ENCODE data around the gene LYSMD4.
"Not testable (repeated sequence)": the region's sequence is repeated elsewhere in the genome, so short reads cannot be mapped to it uniquely, and the experiment has no call there.

DNA sequence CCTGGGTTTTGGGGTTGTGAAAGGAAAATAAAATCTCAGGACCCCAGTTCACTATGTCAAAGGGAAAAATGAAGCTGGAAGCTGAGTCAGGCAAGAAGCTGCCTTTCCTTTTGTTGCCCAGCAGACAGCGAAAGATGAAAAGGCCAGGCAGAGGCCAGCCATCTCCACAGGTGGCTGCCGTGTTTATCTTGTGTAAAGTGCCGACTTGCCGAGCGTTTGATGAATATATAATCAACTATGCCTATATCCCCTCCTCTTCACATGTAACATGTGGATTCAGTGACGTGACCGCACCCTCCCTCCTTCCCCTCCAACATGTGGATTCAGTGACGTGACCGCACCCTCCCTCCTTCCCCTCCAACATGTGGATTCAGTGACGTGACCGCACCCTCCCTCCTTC lies 17.1 kb upstream of the LYSMD4 start:
- not testable (repeated sequence) for TF ChIP-seq CTCF, POLR2A (IDR thresholded peaks at IDR 0.05)

Measured in thyroid gland (tissue), 4 donors.